ENCODE results near the gene FAM43B. TPM values are rescaled to one million over a fixed set of nuclear protein-coding genes. Genes with fewer than 3 reads are reported as not detected.

FAM43B gene
- total RNA-seq, 1 experiment from 2014 or later: 0.06 TPM

- no peak for DNase-seq (ENCODE audit: low read depth)
Observed at GRCh38 chr1:20589331-20590278, 37.2 kb downstream of the FAM43B start.

DNA sequence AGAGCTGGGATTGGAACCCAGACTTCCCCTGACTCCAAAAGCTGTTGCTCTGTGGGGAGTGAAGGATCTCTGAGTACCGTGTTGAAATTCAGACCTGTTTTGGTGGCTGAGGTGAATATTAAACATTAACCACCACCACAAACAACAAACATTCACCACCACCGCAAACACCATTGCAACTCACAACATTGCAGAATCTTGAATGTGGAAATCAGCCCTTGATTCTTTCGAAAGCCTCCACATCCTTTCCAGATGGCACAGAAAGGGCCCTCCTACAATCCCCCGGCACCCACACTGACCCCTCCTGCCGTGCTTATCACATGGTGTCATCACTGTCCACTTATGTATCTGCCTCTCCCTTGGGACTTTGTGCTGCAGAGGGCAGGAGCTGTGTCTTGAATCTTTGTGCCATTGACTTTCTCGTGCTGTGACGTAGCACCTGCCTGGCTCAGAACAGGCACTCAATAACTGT, 38.0 kb downstream of the FAM43B start:
- no peak for DNase-seq (ENCODE audit: low read depth)

- DNase-seq (ENCODE audit: low read depth): no peak
Observed at GRCh38 chr1:20593756-20594155, 41.4 kb downstream of the FAM43B start.

DNA sequence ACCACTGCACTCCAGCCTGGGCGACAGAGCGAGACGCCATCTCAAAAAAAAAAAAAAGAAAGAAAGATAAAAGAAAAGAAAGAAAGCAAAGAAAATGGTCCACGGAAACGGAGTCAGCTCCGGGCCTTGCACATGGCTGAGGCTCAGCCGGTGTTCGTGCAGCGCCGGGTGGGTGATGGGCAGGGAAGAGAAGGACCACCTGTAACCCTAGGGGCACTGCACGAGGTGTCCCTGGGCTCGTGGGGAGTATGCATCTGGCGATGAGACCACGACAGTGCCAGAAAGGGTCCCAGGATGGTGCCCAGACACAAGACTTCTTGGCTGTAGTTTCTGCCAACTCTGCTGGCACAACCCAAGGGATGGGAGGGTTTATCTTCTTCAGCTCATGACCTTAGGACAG, 42.4 kb downstream of the FAM43B start:
- DNase-seq (ENCODE audit: low read depth): no peak

DNA sequence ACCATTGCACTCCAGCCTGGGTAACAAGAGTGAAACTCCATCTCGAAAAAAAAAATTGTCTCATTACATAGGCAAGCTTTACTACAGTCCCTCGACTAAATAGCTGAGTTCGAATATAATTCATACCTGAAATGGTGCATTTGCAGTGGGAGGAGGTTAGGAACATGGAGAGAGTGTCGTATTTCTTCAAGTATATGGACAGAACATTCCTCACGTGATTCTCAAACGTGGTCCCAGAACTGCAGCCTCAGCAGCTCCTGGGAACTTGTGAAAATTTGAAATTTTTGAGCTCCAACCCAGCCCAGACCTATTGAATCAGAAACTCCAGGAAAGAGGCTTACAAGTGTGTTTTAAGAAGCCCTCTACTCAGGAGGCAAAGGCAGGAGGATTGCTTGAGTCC, 43.7 kb downstream of the FAM43B start:
- DNase-seq (ENCODE audit: low read depth): no peak

DNA sequence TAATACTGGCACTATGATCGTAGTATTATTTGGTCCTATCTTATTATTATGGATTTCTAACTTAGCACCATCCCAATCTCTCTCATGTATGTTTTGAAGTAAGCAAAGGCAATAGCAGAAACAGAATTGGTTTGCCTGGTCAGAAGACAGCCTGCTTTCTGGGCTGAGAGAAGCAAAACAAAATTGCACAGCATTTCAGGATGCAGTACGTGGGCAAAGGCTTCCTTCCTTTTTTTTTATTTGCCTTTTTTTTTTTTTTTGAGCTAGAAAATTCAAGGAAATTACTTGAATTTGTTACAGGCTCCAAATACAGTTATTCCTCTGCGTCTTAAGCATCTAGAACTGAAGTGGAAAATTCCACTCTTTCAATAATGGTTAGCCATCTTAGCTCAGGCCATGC, 45.3 kb downstream of the FAM43B start:
- no peak for DNase-seq (ENCODE audit: low read depth)

DNA sequence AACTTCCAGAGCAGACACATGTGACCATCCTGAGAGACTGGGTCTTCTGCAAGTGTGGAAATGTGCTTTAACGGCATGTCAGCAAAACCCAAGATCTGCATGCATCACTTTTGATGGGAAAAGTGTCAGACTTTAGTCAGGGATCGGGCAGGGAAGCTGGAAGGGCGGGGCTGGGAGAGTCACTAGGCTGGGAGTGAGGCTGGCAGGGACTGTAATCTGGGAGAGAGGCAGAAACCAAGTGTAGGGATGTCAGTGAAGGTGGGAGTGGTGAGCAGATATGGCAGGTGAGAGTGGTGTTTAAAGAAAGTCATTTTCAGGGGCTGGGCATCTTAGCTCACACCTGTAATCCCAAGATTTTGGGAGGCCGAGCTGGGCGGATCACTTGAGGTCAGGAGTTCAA, 47.8 kb downstream of the FAM43B start:
- DNase-seq (ENCODE audit: low read depth): no peak

- peak; percentile 75 for DNase-seq (ENCODE audit: low read depth)
Observed at GRCh38 chr1:20601129-20601825, 48.9 kb downstream of the FAM43B start.

- peak; percentile 59 for DNase-seq (ENCODE audit: low read depth)
Observed at GRCh38 chr1:20602851-20603450, 50.6 kb downstream of the FAM43B start.

GRCh38 chr1:20603504-20604464, 51.4 kb downstream of the FAM43B start:
- peak; percentile 91 for DNase-seq (ENCODE audit: low read depth)

Other genes with a start within 250 kb of the FAM43B start
- gene CAMK2N1, start 66.4 kb upstream of the FAM43B start, total RNA-seq (2014; rRNA removed): 31.2 and 34.0 TPM in 2 replicates
- gene MUL1, start 44.4 kb upstream of the FAM43B start, total RNA-seq (2014; rRNA removed): 54.0 and 54.1 TPM in 2 replicates
- not detected in 2 replicates for gene CDA, start 36.5 kb downstream of the FAM43B start, total RNA-seq (2014; rRNA removed)
- gene PINK1, start 80.9 kb downstream of the FAM43B start, total RNA-seq (2014; rRNA removed): 39.7 and 45.5 TPM in 2 replicates
- 254 and 285 TPM in 2 replicates for gene DDOST, start 108.8 kb downstream of the FAM43B start, total RNA-seq (2014; rRNA removed)
- 0.13 and 0.75 TPM in 2 replicates for gene KIF17, start 165.4 kb downstream of the FAM43B start, total RNA-seq (2014; rRNA removed)
- gene SH2D5, start 180.1 kb downstream of the FAM43B start, total RNA-seq (2014; rRNA removed): 0.71 and 0.98 TPM in 2 replicates
- gene HP1BP3, start 234.7 kb downstream of the FAM43B start, total RNA-seq (2014; rRNA removed): 201 and 218 TPM in 2 replicates